Duodenal mucosa (tissue), 2 donors: Measurements from ENCODE around the gene AFM.

Experiments used
- H3K27ac ChIP-seq: one replicate; pipeline ENCODE4 v1.7.0; 2013; ENCODE audit warnings: low read depth, low read length
- H3K27me3 ChIP-seq, 2 donors: one replicate each; pipeline ENCODE4 v1.7.0; 2013; ENCODE audit warnings: low read length in 2 of 2, control low read depth in 1 of 2; ENCODE audit not compliant: insufficient read depth in 2 of 2, control insufficient read depth in 1 of 2
- H3K36me3 ChIP-seq, 2 donors: one replicate each; pipeline ENCODE4 v1.7.0; 2013; ENCODE audit warnings: low read length in 2 of 2, control low read depth in 1 of 2; ENCODE audit not compliant: insufficient read depth in 2 of 2, control insufficient read depth in 1 of 2
- H3K4me1 ChIP-seq, 2 donors: one replicate each; pipeline ENCODE4 v1.7.0; 2013; ENCODE audit warnings: low read length in 2 of 2, control low read depth in 1 of 2; ENCODE audit not compliant: insufficient read depth in 2 of 2, control insufficient read depth in 1 of 2
- H3K4me3 ChIP-seq, 2 donors: one replicate each; pipeline ENCODE4 v1.7.0; 2013; ENCODE audit warnings: low read length in 2 of 2, low read depth in 1 of 2
- H3K9ac ChIP-seq, 2 donors: one replicate each; pipeline ENCODE4 v1.7.0; 2013; ENCODE audit warnings: low read length in 2 of 2, low read depth in 1 of 2
- H3K9me3 ChIP-seq, 2 donors: one replicate each; pipeline ENCODE4 v1.7.0; 2013; ENCODE audit warnings: low read length in 2 of 2, control low read depth in 1 of 2; ENCODE audit not compliant: control insufficient read depth in 1 of 2

Gene AFM

DNA sequence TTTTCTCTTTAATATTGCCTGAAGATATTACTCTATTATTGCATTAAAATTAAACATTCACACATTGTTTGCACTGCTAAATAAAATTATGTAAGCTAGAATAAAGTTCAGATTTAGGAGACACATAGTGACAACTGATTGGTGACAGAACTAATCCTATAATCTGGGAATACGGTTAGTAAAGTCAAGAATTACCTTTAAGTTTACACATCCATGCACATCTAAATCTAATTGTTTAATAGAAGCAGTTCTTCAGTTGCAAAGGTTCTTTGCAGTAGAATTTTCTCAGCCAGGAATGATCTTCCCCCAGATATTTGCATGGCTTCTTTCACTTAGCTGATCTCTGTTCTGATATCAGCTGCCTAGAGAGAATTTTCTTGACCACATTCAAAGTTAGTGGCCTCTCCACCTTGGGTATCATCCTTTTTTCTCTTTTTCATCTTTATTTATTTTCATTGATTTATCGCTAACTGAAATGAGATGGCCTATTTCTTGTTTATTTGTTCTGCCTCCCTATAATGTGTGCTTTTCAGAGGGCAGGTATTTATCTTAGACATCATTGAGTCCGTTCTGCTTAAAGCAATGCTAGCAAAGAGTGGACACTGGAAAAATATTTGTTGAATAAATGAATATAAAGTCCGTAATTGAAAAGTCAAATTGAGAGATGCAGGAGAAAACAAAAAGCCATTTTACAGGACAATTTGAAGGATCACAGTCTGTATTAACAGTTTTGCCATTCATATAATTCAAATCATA lies 32.9 kb upstream of the AFM start:
- Histone ChIP-seq H3K27me3 (no peaks in the 10 kb centered on the region), H3K4me3 (no peak overlapping the region), H3K36me3 (no peaks in the 10 kb centered on the region), H3K27ac (no peak overlapping the region), H3K4me1 (peaks cover 5 to 12% of the 10 kb centered on the region in 2 donors), H3K9ac (no peak overlapping the region), H3K9me3 (no peaks in the 10 kb centered on the region)

GRCh38 chr4:73450398-73451004 lies 31.0 kb upstream of the AFM start:
- no peaks in the 10 kb centered on the region for H3K36me3 ChIP-seq
- H3K9me3 ChIP-seq, result no peaks in the 10 kb centered on the region
- H3K27ac ChIP-seq, result no peak overlapping the region

GRCh38 chr4:73451404-73451803 lies 30.1 kb upstream of the AFM start:
- Histone ChIP-seq H3K27ac (no peak overlapping the region), H3K4me3 (no peak overlapping the region), H3K9me3 (no peaks in the 10 kb centered on the region), H3K36me3 (no peaks in the 10 kb centered on the region), H3K4me1 (peaks cover 5 to 13% of the 10 kb centered on the region in 2 donors), H3K9ac (no peak overlapping the region), H3K27me3 (no peaks in the 10 kb centered on the region)

More at GRCh38 chr4:73450398-73451004, 31.0 kb upstream of the AFM start:
- Histone ChIP-seq H3K4me1 (peaks cover 5 to 13% of the 10 kb centered on the region in 2 donors), H3K9ac (no peak overlapping the region), H3K27me3 (no peaks in the 10 kb centered on the region), H3K4me3 (no peak overlapping the region)

DNA sequence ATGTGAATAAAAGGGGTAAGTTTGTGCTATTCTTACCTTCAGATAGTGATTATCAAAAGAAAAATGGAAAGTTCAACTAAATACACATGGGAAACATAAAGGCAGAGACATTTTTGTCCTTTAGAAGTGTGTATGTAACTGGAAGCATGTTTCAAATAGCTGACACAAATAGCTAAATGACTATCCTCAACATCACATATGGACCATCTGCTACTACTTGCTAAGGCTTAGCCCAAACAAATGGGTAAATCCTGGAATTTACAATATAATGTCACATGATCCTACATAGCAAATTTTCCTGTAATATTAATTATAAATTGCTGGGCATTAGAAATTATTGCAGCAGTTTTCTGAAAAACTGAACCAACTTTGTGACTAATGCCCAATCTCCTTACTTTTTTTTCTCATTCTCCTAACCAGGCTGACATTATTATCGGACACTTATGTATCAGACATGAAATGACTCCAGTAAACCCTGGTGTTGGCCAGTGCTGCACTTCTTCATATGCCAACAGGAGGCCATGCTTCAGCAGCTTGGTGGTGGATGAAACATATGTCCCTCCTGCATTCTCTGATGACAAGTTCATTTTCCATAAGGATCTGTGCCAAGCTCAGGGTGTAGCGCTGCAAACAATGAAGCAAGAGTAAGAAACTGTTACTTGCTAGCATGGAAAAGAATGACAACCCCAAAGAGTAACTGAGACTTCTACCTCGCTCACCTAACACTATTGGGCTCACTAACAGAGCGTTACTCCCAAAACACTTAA lies 29.4 kb upstream of the AFM start:
- no peak overlapping the region for H3K9ac ChIP-seq
- no peaks in the 10 kb centered on the region for H3K27me3 ChIP-seq

DNA sequence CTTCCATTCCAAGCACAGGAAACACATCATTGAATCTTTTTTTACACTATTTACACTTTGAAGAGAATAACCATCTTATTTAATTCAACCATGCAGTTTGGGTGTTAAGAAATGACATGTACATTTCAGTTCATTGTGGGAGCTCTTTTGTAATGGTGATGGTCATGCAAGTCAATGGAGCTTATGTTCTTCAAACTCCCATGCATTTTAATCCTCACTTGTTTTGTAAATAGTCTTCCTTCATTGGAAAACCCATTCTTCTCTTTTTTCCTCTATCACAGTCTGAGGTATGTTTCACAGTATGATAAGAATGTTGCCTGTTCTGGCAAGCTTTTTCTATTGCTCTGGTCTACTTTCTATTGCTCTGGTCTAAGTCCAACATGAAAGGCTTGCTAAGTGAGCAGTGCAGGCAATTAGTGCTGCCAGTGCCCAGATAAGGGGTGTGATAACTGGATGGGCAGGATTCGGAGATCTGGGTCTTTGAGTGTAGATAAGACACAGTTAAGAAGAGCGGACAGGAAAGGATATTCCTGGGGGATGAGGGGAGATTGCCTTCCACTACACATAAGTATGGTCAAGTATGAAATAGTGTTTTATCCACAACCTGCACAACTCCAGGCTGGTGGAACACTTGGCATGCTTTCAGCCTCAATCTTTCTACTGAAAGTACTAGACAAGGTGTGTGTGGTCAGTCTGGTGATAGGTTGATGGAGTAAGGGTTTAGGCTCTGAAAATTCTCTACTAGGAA lies 28.4 kb upstream of the AFM start:
- no peak overlapping the region for H3K27ac ChIP-seq
- H3K9ac ChIP-seq, result no peak overlapping the region

More for the DNA sequence above, 29.4 kb upstream of the AFM start:
- H3K4me3 ChIP-seq, result no peak overlapping the region
- no peak overlapping the region for H3K27ac ChIP-seq
- H3K36me3 ChIP-seq, result no peaks in the 10 kb centered on the region
- H3K4me1 ChIP-seq, result peaks cover 5 to 13% of the 10 kb centered on the region in 2 donors
- no peaks in the 10 kb centered on the region for H3K9me3 ChIP-seq

DNA sequence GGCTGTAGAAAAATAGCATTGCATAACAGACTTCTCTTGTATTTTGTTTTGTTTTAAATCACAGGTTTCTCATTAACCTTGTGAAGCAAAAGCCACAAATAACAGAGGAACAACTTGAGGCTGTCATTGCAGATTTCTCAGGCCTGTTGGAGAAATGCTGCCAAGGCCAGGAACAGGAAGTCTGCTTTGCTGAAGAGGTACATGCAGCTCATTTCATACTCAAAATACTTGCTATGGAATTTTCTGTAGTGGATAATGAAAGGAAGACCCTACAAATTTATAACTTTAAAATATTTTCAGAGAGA lies 27.9 kb upstream of the AFM start:
- Histone ChIP-seq H3K27me3 (no peaks in the 10 kb centered on the region), H3K27ac (no peak overlapping the region), H3K9ac (no peak overlapping the region), H3K4me3 (no peak overlapping the region), H3K4me1 (peaks cover 5 to 13% of the 10 kb centered on the region in 2 donors), H3K36me3 (no peaks in the 10 kb centered on the region), H3K9me3 (no peaks in the 10 kb centered on the region)

More for the DNA sequence above, 28.4 kb upstream of the AFM start:
- Histone ChIP-seq H3K36me3 (no peaks in the 10 kb centered on the region), H3K27me3 (no peaks in the 10 kb centered on the region), H3K4me3 (no peak overlapping the region), H3K4me1 (peaks cover 5 to 13% of the 10 kb centered on the region in 2 donors), H3K9me3 (no peaks in the 10 kb centered on the region)

- Histone ChIP-seq H3K36me3 (no peaks in the 10 kb centered on the region), H3K27ac (no peak overlapping the region), H3K4me3 (no peak overlapping the region), H3K9ac (no peak overlapping the region), H3K27me3 (no peaks in the 10 kb centered on the region), H3K9me3 (no peaks in the 10 kb centered on the region), H3K4me1 (peaks cover 5 to 13% of the 10 kb centered on the region in 2 donors)
Measured at GRCh38 chr4:73454920-73455319, 26.6 kb upstream of the AFM start.

GRCh38 chr4:73456177-73457022 lies 25.1 kb upstream of the AFM start:
- Histone ChIP-seq H3K4me3 (no peak overlapping the region), H3K27ac (no peak overlapping the region), H3K9me3 (no peaks in the 10 kb centered on the region), H3K27me3 (no peaks in the 10 kb centered on the region), H3K9ac (no peak overlapping the region), H3K4me1 (peaks cover 5 to 13% of the 10 kb centered on the region in 2 donors), H3K36me3 (no peaks in the 10 kb centered on the region)

- Histone ChIP-seq H3K9ac (no peak overlapping the region), H3K27ac (no peak overlapping the region), H3K9me3 (no peaks in the 10 kb centered on the region), H3K36me3 (no peaks in the 10 kb centered on the region), H3K4me3 (no peak overlapping the region), H3K27me3 (no peaks in the 10 kb centered on the region), H3K4me1 (peaks cover 0 to 3% of the 10 kb centered on the region in 2 donors)
Measured at GRCh38 chr4:73458184-73459047, 23.1 kb upstream of the AFM start.
